Ecto neural progenitor cell (in vitro differentiated cells): ENCODE results near the gene MOB3B.

Experiments used
- DNase-seq: peaks from one replicate; pipeline ENCODE4 v3.0.0-alpha.2; 2018; ENCODE audit warnings: low spot score

Gene MOB3B

DNA sequence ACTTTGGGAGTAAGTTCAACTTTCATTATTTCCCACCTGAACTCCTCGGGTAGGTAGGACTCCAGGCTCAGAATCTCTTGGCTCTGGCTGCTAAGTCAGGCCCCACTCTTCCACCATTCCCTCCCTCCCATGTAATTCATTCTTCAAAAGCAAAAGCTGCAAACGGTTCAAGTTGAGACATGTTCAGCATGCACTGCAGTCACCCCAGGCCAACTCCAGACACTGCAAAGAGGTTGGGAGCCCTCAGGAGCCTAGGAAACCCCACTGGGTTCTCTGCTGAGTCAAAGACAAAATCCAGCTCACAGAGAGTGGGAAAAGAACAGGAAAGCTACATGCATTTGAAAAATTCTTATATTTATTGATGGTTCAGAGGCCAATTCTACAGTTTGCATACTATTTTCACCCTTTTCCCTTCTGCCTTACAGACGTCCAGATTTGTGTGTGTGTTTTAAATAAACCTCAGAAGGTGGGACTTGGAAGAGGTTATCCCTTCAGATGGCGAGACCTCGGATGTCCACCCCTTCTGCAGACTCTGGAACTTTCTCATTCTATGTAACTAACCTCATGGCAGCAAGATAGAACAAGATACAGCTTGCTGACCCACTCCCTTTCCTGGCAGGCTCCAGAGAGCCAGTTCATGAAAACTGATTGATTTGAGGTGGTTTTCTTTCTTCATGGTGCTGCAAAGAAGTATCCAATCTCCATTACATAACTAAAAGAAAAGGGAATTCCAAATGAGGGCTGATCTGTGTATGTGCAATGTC, 167.0 kb downstream of the MOB3B start:
- DNase-seq = no peak

DNA sequence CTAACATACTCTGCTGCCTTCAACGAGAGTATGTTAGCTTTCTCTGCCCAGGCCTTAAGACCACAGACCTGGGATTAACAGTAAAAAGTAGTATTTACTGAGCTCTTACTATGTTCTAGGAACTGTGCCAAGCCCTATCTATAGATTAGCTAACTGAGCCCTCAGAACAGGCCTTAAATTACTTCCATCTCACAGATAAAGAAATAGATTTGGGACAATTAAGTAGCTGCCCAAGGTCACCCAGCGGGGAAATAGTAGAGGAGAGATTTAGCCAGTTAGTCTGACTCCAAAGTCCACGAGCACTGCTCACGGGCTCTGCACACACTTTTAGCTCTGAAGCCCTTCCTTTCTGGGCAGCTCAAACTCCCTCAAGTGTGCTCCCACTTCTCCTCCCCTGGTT, 168.1 kb downstream of the MOB3B start:
- DNase-seq = no peak

DNA sequence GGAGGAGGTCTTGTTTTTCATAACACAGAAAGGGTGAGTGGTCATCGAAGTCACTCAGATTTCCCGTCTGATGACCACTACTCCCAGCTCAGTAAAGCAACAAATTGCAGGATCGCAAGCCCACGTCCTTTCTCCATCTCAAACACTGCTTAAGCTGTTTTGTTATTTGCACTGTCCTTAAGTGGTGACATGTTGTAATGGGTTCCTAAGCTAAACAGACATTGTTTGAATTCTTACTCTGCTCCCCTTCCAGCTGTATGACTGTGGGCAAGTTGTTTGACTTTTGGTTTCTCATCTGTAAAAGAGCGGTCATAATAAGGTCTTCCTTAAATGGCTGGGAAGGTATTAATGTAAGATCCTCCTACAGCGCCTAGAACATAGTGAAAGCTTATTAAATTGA, 169.9 kb downstream of the MOB3B start:
- DNase-seq = no peak

DNA sequence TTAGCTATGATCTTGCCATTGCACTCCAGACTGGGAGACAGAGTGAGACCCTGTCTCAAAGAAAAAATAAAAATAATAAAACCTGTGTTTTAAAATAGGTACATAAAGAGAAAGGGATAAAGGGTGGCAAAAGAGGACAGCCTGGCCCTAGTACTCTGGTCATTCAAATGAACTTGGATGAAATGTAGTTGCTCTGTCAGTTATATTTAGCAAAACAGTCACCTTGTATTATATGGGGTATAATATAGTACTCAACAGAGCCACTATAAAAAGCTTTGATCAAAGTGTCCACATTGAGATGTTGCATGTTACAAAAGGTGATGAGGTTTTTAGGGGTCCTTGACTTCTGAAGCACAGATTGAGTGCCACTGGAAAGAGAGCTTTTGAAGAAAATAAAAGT, 171.6 kb downstream of the MOB3B start:
- no peak for DNase-seq

DNA sequence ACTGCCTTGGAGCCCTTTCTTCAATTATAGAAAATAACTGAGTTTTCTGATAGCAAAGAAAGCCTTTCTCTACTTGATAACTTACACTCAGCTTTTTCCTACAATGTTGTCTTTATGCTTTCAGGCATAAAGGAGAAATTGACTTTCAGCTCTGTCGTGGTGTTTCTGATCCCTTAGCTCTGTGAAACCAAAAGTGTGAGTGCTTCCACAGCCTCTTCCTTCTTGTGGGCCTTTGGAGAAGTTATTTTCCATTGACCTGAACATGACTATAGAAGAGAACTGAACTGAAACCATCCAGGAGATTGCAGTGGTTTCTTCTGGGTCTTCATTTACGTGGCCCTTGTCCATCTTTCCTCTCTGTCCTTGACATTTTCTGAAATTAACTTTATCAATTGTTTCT, 173.2 kb downstream of the MOB3B start:
- no peak for DNase-seq

DNA sequence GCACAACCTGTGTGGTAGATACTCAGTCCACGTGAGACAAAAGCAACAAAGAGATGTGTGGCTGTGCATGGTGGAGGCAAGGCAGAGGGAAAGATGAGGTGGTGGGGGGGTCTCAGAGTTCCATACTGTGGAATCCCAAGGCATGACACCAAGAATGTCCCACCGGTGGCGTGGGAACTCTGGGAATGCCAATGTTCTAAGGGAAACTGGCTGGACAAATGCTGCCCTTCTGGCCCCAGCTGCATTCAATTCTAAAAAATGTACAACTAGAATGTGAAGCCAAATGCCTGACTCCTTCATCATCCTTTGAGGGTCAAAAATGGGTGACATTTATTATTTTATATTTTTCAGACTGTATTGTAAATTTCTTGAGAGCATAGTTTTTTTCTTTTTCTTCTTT, 174.4 kb downstream of the MOB3B start:
- DNase-seq = no peak

DNA sequence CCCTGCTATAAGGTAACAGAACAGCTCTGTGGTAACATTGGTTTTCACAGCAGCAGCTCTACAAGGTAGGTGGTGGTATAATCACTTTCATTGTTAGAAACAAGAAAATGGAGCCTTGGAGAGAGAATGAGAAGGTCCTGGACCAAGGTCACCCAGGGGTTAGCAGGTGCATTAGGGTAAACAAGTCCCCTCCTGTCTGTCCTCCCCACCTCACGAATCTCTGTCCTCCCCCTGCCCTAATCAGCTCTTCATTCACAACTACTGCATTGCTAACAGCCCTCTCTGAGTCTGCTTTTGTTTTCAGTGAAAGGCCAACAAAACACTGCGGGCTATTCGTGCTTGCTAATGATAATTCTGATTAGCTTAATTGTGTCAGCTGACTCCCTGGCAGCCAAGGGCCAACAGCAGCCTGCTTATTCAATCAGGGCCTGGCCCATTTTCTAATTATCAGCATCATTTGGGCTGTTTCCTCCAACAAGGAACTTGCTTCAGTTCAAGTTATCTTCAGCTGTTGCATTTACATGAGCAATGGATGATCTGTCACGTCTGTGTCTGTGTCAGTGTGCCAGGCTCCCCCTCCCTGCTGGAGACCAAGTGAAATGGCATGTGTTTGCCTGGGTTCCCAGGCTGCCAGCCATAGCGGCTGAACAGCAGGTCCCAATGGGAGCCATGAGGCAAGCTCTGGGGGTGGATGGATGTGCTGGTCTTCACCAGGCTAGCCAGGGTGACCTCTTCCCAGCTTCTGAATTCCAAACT, 176.0 kb downstream of the MOB3B start:
- no peak for DNase-seq

DNA sequence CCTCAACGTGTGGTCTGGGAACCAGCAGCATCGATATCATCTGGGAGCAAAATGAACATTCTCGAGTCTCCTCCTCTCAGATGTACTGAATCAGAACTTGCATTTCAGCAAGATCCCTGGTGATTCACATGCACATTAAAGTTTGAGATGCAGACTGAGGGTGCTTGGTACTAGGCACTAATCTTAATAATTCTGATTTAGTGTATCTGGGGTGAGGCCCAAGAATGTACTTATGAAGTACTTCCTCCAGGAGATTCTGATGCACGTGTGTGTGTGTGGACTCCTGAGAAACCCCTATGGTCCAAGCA, 176.5 kb downstream of the MOB3B start:
- DNase-seq = no peak

DNA sequence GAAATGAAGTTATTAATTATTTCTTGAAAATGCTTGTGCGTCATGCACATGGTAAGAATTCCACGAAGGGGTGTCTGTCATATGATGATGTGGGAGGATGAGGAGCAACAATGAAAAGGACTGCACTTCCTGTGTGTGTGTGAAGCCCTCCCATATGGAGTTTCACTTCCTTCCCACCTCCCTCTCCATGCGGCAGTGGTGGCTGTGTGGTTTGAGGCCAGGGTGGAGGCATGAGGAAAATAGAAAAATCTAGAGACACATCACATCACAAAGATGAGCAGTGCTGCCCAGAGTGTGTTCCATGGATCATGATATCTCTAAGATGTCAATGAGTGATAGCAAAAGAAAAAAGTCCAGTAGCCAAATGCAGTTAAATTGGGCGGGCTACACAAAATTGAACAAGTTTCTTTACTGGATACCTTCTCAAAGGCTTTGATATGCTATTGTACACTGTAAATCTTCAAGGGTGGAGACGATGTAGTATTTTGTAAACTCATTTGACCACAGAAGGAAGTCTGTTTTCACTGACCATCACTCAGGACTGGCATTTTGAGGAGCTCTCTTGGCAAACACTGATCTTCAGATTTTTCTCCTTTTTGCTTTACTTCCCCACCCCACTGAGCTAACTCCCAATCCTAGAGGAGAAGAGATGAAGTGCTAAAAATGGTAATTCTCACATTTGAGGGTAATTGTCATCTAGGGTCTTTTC, 177.0 kb downstream of the MOB3B start:
- no peak for DNase-seq

DNA sequence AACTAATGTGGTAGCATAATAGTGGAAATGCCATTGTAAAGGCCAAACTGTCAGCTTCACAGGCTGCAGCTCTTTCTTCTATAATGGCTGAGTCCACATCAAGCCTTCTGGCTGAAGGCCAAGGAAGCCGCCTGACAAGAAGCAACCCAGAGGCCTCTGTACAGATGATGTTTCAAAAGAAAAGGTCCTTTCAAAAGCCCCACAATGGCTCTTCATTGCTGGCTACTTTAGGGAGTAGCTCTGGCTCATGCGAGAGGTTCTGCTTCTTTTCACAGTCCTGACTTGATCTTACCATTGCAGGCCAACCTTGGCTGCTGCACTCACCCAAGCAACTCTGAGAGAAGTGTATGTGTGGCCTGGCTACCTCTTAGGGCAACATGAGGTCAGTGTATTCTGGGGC, 178.2 kb downstream of the MOB3B start:
- DNase-seq = no peak

DNA sequence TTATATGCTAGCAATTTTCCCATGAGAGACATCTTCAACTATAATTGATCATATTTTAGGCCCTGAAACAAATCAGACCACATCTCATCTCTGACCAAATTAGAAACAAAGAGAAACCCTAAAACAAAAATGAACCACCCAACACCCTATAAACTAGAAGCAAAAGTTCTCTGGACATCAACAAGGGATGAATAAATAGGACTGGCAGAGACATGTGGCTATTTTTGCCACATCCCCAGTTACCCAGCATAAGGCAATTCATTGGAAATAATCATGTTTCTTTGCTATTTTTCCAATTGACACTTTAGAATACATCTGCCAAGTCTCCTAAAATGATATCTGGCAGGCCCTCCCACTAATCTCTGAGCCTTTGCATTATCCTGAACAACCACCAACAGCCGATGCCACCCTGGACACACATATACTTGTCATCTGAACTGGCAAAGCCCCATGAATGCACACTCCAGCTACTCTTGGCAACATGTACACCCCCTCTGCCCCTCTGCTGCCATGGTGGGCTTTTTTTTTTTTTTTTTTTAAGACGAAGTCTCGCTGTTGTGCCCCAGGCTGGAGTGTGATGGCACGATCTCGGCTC, 179.1 kb downstream of the MOB3B start:
- no peak for DNase-seq

DNA sequence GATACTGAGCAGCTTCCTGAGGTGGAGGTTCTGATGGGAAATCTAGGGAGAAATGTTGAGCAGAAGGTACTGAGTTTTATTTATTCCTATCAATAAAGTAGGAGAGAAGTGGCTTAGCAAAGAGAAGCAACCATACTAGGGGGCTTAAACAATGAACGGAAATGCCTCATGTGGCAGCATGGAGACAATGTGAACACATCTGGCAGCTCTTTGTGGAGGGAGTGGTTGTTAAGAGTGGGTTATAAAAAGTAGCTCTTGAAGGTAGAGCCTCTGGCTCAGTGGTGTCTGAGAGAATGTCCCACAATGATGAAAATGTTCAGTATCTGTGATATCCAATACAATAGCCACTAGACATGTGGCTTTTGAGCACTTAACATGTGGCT, 179.9 kb downstream of the MOB3B start:
- no peak for DNase-seq

DNA sequence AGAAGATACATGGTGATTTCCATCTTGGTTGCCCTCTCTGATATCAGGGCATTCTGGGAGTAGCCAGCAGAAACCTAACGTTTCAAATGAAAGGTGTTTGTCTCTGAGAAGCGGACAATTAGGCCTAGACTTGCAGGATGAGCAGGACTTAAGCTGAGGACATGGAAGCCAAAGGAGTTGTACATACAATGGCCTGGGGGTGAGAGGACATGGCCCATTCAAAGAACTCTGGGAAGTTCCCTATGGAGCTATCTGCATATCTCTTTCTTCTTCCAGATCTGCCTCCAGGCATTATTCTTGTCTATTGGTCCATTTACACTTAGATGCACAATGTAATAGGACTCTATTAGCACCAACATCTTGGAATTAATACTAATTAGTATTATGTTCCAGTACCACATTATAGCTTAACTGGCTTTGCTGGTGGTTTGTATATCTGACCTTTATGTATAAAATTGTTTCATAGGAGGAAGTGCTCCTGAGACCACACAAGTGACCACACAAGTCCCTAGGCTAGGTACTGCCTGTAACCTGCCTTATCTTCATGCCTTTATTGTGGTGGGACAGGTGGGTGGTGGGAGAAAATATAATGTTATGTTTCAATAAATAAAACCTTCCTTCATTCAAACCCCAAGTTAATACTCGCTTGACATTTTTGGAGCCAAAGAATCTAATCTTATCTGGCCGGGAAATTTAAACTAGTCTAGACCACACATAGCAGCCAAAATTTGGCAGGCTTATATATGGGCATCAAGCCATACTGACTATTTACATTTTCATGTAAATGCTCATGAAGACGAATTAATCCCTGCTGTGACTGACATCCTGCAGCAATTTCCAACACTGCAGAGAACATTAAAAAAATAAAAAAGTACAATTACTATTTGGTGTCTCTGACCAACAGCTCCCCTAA, 180.6 kb downstream of the MOB3B start:
- no peak for DNase-seq

DNA sequence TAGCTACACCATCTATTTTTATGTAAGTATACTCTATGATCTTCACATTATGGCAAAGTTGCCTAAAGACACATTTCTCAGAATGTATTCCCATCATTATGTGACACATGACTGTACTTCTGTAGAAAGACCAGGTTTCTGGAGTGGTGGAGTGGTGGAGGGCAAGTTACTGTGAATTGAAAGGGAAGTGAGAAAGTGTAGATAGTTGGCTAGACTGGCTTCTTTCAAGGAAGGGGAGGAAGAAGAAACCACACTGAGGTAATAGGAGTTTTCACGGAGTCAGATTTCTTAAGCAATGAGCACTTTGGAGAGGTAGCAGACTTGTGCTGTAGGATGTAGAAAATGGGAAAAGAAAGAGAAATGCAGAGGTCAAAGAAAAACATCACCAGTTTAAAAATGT, 181.7 kb downstream of the MOB3B start:
- no peak for DNase-seq

DNA sequence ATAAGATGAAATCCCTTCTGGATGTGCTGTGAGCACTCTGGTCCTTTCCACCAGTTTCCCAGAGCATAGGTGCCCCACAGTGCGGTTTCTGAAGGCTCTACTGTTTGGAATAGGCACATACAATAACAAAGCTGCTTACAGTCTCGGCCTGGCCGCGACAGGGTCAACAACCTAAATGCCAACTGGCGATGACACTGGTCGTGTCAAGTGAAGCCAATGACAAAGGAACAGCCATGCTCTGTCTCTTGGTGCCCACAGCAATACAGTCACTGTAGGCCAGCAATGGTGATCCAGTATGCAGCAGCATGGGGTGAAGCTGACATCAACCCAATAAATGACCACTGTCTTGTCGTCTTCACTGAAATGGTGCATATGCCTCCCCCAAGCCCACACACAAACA, 184.8 kb downstream of the MOB3B start:
- no peak for DNase-seq

DNA sequence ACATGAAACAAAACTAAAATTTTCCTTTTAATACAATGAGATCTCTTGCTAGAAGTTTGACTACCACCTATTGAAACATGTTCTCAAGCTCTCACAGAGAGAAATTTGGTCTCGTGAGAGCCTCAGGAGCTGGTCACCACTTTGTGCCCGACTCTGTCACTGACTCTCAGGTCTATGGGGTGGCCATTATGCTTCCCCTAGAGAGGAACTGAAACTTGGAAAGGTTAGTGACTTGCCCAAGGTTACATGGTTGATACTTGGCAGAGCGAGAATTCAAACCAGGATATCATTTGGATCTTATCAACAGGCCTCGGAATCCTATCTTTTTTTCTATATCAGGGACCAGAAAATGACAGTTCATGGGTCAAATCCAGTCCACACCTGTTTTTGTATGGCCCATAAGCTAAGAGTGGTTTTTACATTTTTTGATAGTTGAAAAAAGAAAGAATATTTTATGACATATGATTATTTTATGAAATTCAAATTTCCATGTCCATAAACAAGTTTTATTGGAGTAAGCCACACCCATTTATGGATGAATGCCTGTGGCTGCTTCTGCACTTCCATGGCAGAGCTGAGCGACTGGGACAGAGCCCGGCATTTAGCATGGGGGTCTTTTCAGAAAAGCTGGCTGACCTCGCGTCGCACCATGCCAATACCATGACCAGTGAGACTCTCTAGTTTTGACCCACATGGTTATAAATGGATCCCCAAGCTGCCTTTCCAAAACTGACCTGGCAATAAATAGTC, 187.9 kb downstream of the MOB3B start:
- no peak for DNase-seq

DNA sequence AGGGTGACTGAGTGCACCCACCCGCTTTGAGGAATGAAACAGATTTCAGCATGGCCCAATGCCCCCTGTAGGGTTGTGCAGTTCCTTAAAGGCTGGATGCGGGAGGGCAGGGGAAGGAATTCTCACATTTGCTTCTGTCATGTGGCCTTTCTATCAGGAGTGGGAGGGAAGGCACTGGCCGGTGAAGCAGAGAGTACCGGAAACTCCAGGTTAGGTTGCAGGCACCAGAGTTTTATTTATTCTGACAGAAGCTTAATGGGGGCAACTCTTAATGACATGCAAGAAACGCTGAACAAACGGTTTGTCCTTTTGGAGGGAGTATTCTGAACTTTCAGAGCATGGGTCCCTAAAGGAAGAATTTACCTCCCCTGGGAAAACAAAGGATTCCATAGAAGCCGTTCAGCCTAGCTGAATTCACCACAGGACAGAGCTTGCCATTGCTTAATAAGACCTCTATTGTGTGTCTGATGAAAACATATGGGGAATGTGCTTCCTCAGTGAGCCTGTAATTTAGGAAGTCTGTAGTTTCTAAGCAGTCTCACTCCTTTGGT, 188.6 kb downstream of the MOB3B start:
- no peak for DNase-seq

DNA sequence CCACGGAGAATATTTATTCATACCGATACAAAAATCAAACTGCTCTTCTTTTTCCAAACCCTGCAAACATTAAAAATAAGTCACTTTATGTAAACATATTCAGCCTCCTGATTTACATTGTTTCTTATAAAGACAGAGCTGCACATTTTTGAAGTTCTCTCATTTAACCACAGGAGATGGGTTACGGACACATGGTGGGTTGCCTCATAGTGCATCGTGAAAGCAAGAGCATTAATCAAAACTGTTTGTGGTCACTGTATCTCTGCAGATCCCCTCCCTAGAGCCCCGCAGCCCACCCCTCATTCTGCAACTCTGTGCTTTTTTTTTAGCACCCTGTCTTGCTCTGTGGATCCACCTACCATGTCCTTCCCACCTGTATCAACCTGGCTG, 189.3 kb downstream of the MOB3B start:
- no peak for DNase-seq

DNA sequence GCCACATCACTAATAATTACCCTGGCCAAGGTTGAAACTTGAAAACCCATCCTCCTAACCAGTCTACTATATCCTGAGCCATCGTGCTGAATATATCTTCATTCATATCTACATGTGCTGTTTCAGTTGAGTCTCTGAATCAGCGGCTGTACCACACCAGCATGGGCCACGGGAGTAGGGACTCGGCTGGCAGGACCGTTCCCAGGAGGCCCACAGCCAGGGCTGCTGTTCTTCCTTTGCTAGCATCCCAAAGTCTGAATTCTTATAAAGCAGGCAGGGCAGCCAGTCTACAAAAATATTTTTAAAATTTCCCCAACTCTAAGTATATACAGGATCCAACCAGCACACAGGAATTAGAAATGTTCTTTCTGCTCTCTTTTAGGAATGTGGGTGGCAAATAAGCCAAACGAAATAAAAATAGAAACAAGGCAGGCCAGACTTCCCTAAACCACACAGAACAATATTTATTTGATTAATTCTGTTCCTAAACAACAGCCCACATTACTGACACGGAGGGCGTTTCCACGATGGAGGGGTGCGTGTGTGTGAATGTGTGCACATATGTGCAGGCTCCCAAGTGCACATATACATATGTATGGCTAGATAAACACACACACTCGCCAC, 189.8 kb downstream of the MOB3B start:
- DNase-seq = no peak

DNA sequence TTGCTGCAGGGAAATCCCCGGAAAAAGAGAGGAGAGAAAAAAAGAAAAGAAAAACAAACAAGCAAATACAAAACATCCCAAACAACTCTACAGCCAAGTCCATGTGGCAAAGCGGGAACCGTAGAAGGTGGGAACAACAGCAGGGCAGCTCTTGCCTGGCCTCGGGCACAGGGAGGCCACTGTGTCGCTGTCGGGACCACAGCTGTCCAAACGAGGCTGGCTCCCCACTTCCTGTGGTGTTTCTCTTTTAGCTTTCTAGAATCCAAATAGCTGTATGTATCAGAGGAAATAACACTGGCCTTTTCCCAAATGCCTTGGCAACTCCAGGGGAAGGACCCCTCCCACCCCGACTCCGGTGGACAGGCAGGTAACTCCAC, 191.1 kb downstream of the MOB3B start:
- no peak for DNase-seq
